ENCODE data around the gene XPO5. TPM values are rescaled to one million over a fixed set of nuclear protein-coding genes. Genes with fewer than 3 reads are reported as not detected.

Gene XPO5
- total RNA-seq, 1 donor from 2014 or later: 47.4 TPM

Small RNA genes lying within 50 kb of the gene (small RNA-seq; reads per million reads assigned to genes)
- gene RF00426: not detected
- gene RNU6-1113P: not detected

Other genes starting within 250 kb of the XPO5 start
- gene ZNF318, start 206.4 kb downstream of the XPO5 start, total RNA-seq: 12.9 TPM
- gene ABCC10, start 148.5 kb downstream of the XPO5 start, total RNA-seq: 22.0 TPM
- 7.3 TPM for gene DLK2, start 120.5 kb downstream of the XPO5 start, total RNA-seq
- 5.0 TPM for gene TJAP1, start 98.5 kb downstream of the XPO5 start, total RNA-seq
- gene LRRC73, start 65.7 kb downstream of the XPO5 start, total RNA-seq: 2.7 TPM
- 71.4 TPM for gene YIPF3, start 59.1 kb downstream of the XPO5 start, total RNA-seq
- gene POLR1C, start 58.9 kb downstream of the XPO5 start, total RNA-seq: 22.0 TPM
- 13.6 TPM for gene POLH, start 147 bp upstream of the XPO5 start, total RNA-seq
- 33.5 TPM for gene GTPBP2, start 53.2 kb upstream of the XPO5 start, total RNA-seq
- 22.3 TPM for gene MAD2L1BP, start 59.8 kb upstream of the XPO5 start, total RNA-seq
- gene RSPH9, start 69.0 kb upstream of the XPO5 start, total RNA-seq: 6.2 TPM
- gene MRPS18A, start 111.8 kb upstream of the XPO5 start, total RNA-seq: 11.7 TPM
- 32.3 TPM for gene VEGFA, start 194.2 kb upstream of the XPO5 start, total RNA-seq